Endothelial cell of umbilical vein (primary cell): ENCODE data around the gene PRDM1. TPM values are rescaled to one million over a fixed set of nuclear protein-coding genes. Genes with fewer than 3 reads are reported as not detected.

Experiments
- BruUV-seq: library from RNA; stranded (reverse); fragments of 400-500 nt; replicated peaks from 2 replicates; lab custom pipeline; 2021; lab: Mats Ljungman, UMichigan
- CTCF ChIA-PET: fragments of 300-600, 350-600 bp; sonication (Branson Sonifier 250); formaldehyde crosslinking; loops from one replicate; lab custom pipeline; 2021; ENCODE audit warnings: antibody characterized with exemption, inconsistent platforms; lab: Charles Lee
- POLR2A ChIA-PET: fragments of 300-600, 350-600 bp; sonication (Branson Sonifier 250); formaldehyde crosslinking; loops from one replicate; lab custom pipeline; 2021; ENCODE audit warnings: antibody characterized with exemption, inconsistent platforms; lab: Charles Lee
- DNase-seq: peaks from one replicate; pipeline ENCODE4 v3.0.0-alpha.2; 2011; ENCODE audit warnings: low read depth, low spot score
- FAIRE-seq: peaks from 2 replicates; lab custom pipeline; 2011; peaks lifted over from hg19 to GRCh38; lab: Jason Lieb, UNC
- H2AFZ ChIP-seq: 2 replicates; pipeline ENCODE4 v1.6.0; 2012; ENCODE audit warnings: low read depth, low read length, control low read depth, inconsistent platforms
- H3K27ac ChIP-seq: 2 replicates; pipeline ENCODE4 v1.5.1; 2011; ENCODE audit warnings: low read depth, mild to moderate bottlenecking, control low read depth, low read length, moderate library complexity; ENCODE audit not compliant: insufficient read depth
- H3K27me3 ChIP-seq, 2 experiments: 2 replicates each; pipeline versions ENCODE4 v1.6.0 to v1.6.1; 2011; ENCODE audit warnings: low read length in 2 of 2, mixed read lengths in 1 of 2; ENCODE audit not compliant: control insufficient read depth in 2 of 2, insufficient read depth in 2 of 2
- H3K36me3 ChIP-seq, 2 experiments: 2 replicates in 1 of 2; 3 replicates in 1 of 2; pipeline ENCODE4 v1.5.1; 2011; ENCODE audit warnings: low read length in 2 of 2, mild to moderate bottlenecking in 1 of 2, moderate library complexity in 1 of 2; ENCODE audit not compliant: control insufficient read depth in 2 of 2, insufficient read depth in 2 of 2; ENCODE audit errors: extremely low read depth in 1 of 2
- H3K4me1 ChIP-seq: 3 replicates; pipeline ENCODE4 v1.5.1; 2011; ENCODE audit warnings: mild to moderate bottlenecking, low read length; ENCODE audit not compliant: control insufficient read depth, insufficient read depth; ENCODE audit errors: extremely low read depth
- H3K4me2 ChIP-seq: 2 replicates; pipeline ENCODE4 v1.6.1; 2011; ENCODE audit warnings: low read length, control low read depth, mixed read lengths; ENCODE audit not compliant: insufficient read depth
- H3K4me3 ChIP-seq, 3 experiments: fragments of 200-600 bp in 1 of 3; sonication (generic), shearing (Covaris generic) in 1 of 3; replicated peaks in 1 of 3; 2 replicates each; pipeline ENCODE4 v1.5.1; 2011 to 2016; ENCODE audit warnings: control low read depth in 3 of 3, low read length in 3 of 3, mild to moderate bottlenecking in 2 of 3, inconsistent platforms in 1 of 3, low read depth in 1 of 3, moderate library complexity in 1 of 3; ENCODE audit not compliant: insufficient read depth in 1 of 3
- H3K79me2 ChIP-seq: 2 replicates; pipeline ENCODE4 v1.6.0; 2012; ENCODE audit warnings: low read length, inconsistent platforms; ENCODE audit not compliant: control insufficient read depth, insufficient read depth
- H3K9ac ChIP-seq: replicated peaks from 2 replicates; pipeline ENCODE3; 2011; ENCODE audit warnings: low read length, control low read depth; ENCODE audit not compliant: insufficient read depth; ENCODE audit errors: extremely low read depth
- H3K9me1 ChIP-seq: replicated peaks from 3 replicates; pipeline ENCODE4 v1.6.0; 2011; ENCODE audit warnings: mild to moderate bottlenecking, low read length; ENCODE audit not compliant: control insufficient read depth, insufficient read depth; ENCODE audit errors: extremely low read depth
- H3K9me3 ChIP-seq: replicated peaks from 2 replicates; pipeline ENCODE4 v1.5.1; 2012; ENCODE audit warnings: low read length, inconsistent platforms; ENCODE audit not compliant: control insufficient read depth, insufficient read depth
- H4K20me1 ChIP-seq: replicated peaks from 2 replicates; pipeline ENCODE3; 2011; ENCODE audit warnings: mild to moderate bottlenecking, low read length; ENCODE audit not compliant: control insufficient read depth, insufficient read depth; ENCODE audit errors: extremely low read depth
- FOS ChIP-seq: IDR thresholded peaks from 2 replicates; pipeline ENCODE4 v1.6.1; 2011; ENCODE audit warnings: mild to moderate bottlenecking, low read length, moderate library complexity, borderline replicate concordance; ENCODE audit not compliant: insufficient read depth
- GATA2 ChIP-seq: IDR thresholded peaks from 2 replicates; pipeline ENCODE4 v1.7.0; 2011; ENCODE audit warnings: low read depth, mild to moderate bottlenecking, moderate library complexity, mixed read lengths, low read length; ENCODE audit not compliant: insufficient read length, insufficient read depth
- JUN ChIP-seq: IDR thresholded peaks from 2 replicates; pipeline ENCODE4 v1.6.1; 2011; ENCODE audit warnings: borderline replicate concordance, low read depth; ENCODE audit not compliant: insufficient read length, insufficient read depth
- POLR2A ChIP-seq: IDR thresholded peaks from 2 replicates; pipeline ENCODE4 v1.6.1; 2012; ENCODE audit warnings: low read depth, mild to moderate bottlenecking, control low read depth, low read length
- dilution Hi-C: fragments of 300-500 bp; cut with MboI; formaldehyde crosslinking; loops from one replicate; pipeline ENCODE4 v1.15.0; 2019; ENCODE audit warnings: low sequenced_read_pairs; ENCODE audit not compliant: extremely low pct_ligation_motif_present
- intact Hi-C: fragments of 100-400 bp; cut with micrococcal nuclease; formaldehyde crosslinking; loops from one replicate; pipeline ENCODE4 v1.10.0; 2022
- polyA plus RNA-seq, 4 experiments: library from polyadenylated mRNA; depleted of rRNA in 3 of 4; stranded (reverse) in 3 of 4; unstranded in 1 of 4; fragments of >200 nt; gene quantifications; 2 replicates each; pipeline versions ENCODE4 v1.2.1 to v1.2.3, GENCODE V29; 2011 to 2012; ENCODE audit warnings: missing spikeins in 1 of 4
- total RNA-seq: library from RNA; stranded (reverse); gene quantifications from 2 replicates; pipeline ENCODE4 v1.2.3, GENCODE V29; 2021
- TF ChIP-seq, protein P1 (sequence below), 2 donors: IDR thresholded peaks; 1 replicate in 1 of 2; 2 replicates in 1 of 2; pipeline ENCODE4 v1.5.1; 2011; ENCODE audit warnings: low read length in 2 of 2, mild to moderate bottlenecking in 2 of 2, moderate library complexity in 2 of 2, control low read depth in 1 of 2, inconsistent platforms in 1 of 2, low read depth in 1 of 2; ENCODE audit not compliant: insufficient read depth in 1 of 2; ENCODE audit errors: extremely low read depth in 1 of 2
- TF ChIP-seq, protein P2 (sequence below): IDR thresholded peaks from 2 replicates; pipeline ENCODE4 v1.6.1; 2011; ENCODE audit not compliant: insufficient read depth, insufficient read length

PRDM1 gene
- total and polyA plus RNA-seq, 2 donors (not counting 3 experiments of a cell fraction or from before 2014, with no cell fraction given) = 0.36 to 2.7 TPM

DNA sequence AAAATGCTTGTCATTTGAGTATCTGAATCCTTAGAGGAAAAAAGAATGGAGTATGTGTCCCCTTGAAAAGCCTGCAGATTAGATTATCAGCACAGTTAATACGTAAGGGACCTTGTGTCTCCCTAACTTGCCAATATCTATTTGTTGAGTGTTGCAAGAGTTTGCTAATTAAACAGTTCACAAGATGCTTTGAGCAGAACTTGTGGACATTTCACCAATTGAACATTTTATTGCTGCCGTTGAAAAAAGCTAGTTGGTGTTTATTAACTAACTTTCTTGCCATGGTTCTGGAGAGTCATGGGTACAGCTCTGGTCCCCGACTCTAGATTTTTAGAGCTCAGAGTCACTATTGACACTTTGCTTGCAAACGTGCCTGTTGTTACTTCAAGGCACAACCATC is 30.6 kb upstream of the PRDM1 start:
- H3K27ac ChIP-seq = no peak overlapping the region
- BruUV-seq = no TSS peak
- H3K36me3 ChIP-seq = no peaks in the 10 kb centered on the region
- H3K4me2 ChIP-seq = no peak overlapping the region
- FAIRE-seq = no peak
- CTCF ChIA-PET = no interaction called here
- TF ChIP-seq, protein P1, sequence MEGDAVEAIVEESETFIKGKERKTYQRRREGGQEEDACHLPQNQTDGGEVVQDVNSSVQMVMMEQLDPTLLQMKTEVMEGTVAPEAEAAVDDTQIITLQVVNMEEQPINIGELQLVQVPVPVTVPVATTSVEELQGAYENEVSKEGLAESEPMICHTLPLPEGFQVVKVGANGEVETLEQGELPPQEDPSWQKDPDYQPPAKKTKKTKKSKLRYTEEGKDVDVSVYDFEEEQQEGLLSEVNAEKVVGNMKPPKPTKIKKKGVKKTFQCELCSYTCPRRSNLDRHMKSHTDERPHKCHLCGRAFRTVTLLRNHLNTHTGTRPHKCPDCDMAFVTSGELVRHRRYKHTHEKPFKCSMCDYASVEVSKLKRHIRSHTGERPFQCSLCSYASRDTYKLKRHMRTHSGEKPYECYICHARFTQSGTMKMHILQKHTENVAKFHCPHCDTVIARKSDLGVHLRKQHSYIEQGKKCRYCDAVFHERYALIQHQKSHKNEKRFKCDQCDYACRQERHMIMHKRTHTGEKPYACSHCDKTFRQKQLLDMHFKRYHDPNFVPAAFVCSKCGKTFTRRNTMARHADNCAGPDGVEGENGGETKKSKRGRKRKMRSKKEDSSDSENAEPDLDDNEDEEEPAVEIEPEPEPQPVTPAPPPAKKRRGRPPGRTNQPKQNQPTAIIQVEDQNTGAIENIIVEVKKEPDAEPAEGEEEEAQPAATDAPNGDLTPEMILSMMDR (IDR thresholded peaks at IDR 0.05; ENCODE audit: extremely low read depth in 1 of 2, insufficient read depth in 1 of 2, low read depth in 1 of 2, low read length in 2 of 2) = no peak
- no peak for TF ChIP-seq GATA2
- TF ChIP-seq JUN = no peak
- no peak for TF ChIP-seq FOS
- TF ChIP-seq, protein P2, sequence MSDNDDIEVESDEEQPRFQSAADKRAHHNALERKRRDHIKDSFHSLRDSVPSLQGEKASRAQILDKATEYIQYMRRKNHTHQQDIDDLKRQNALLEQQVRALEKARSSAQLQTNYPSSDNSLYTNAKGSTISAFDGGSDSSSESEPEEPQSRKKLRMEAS = no peak
- TF ChIP-seq POLR2A = no peak
- H4K20me1 ChIP-seq = no peaks in the 10 kb centered on the region
- H3K4me1 ChIP-seq = no peaks in the 10 kb centered on the region
- intact Hi-C loops (no loop called here), dilution Hi-C loops (no loop called here)
- H2AFZ ChIP-seq = no peak overlapping the region
- H3K4me3 ChIP-seq = no peak overlapping the region
- no peak overlapping the region for H3K9ac ChIP-seq
- peaks cover 0 to 9% of the 10 kb centered on the region in 2 experiments for H3K27me3 ChIP-seq
- no peak for DNase-seq
- H3K9me1 ChIP-seq = no peaks in the 10 kb centered on the region
- H3K9me3 ChIP-seq = no peaks in the 10 kb centered on the region
- H3K79me2 ChIP-seq = no peaks in the 10 kb centered on the region
- POLR2A ChIA-PET = no interaction called here
